Body of pancreas (tissue), 4 donors: ENCODE results near the gene POU2AF2.

ENCODE experiments used
- CTCF ChIP-seq, 7 experiments: fragments of 450-650 bp in 4 of 7; fragments of 200-600 bp in 3 of 7; sonication (generic) in 3 of 7; IDR thresholded peaks; one replicate each; pipeline ENCODE4 v1.5.1; 2016 to 2019; ENCODE audit warnings: antibody characterized with exemption in 7 of 7
- POLR2A ChIP-seq, 3 donors: fragments of 450-650 bp; IDR thresholded peaks; one replicate each; pipeline ENCODE4 v1.6.1; 2016; ENCODE audit warnings: antibody characterized with exemption in 3 of 3, mild to moderate bottlenecking in 2 of 3

GRCh38 chr11:111282562-111283075, 37.1 kb downstream of the POU2AF2 start:
- TF ChIP-seq POLR2A (IDR thresholded peaks at IDR 0.05) (no peak), CTCF (IDR thresholded peaks at IDR 0.05) (no peak)
